Endothelial cell of umbilical vein (primary cell): Measurements from ENCODE around the gene SORCS3.

Experiments
- EZH2 ChIP-seq: IDR thresholded peaks from 2 replicates; pipeline ENCODE4 v1.6.1; 2012; ENCODE audit warnings: borderline replicate concordance, low read depth, mild to moderate bottlenecking, moderate library complexity, low read length, inconsistent platforms; ENCODE audit not compliant: severe bottlenecking
- FOS ChIP-seq: IDR thresholded peaks from 2 replicates; pipeline ENCODE4 v1.6.1; 2011; ENCODE audit warnings: mild to moderate bottlenecking, low read length, moderate library complexity, borderline replicate concordance; ENCODE audit not compliant: insufficient read depth
- GATA2 ChIP-seq: IDR thresholded peaks from 2 replicates; pipeline ENCODE4 v1.7.0; 2011; ENCODE audit warnings: low read depth, mild to moderate bottlenecking, moderate library complexity, mixed read lengths, low read length; ENCODE audit not compliant: insufficient read length, insufficient read depth
- JUN ChIP-seq: IDR thresholded peaks from 2 replicates; pipeline ENCODE4 v1.6.1; 2011; ENCODE audit warnings: borderline replicate concordance, low read depth; ENCODE audit not compliant: insufficient read length, insufficient read depth
- MAX ChIP-seq: IDR thresholded peaks from 2 replicates; pipeline ENCODE4 v1.6.1; 2011; ENCODE audit not compliant: insufficient read depth, insufficient read length
- MYC ChIP-seq: IDR thresholded peaks from one replicate; pipeline ENCODE4 v1.6.1; 2011; ENCODE audit warnings: mild to moderate bottlenecking, low read depth, low read length
- POLR2A ChIP-seq: IDR thresholded peaks from 2 replicates; pipeline ENCODE4 v1.6.1; 2012; ENCODE audit warnings: low read depth, mild to moderate bottlenecking, control low read depth, low read length
- POLR2AphosphoS5 ChIP-seq: IDR thresholded peaks from 2 replicates; pipeline ENCODE4 v1.6.1; 2012; ENCODE audit warnings: low read depth, mild to moderate bottlenecking, control low read depth, low read length, moderate library complexity; ENCODE audit not compliant: insufficient read depth
- TF ChIP-seq, protein P1 (sequence below), 2 donors: IDR thresholded peaks; 1 replicate in 1 of 2; 2 replicates in 1 of 2; pipeline ENCODE4 v1.5.1; 2011; ENCODE audit warnings: low read length in 2 of 2, mild to moderate bottlenecking in 2 of 2, moderate library complexity in 2 of 2, control low read depth in 1 of 2, inconsistent platforms in 1 of 2, low read depth in 1 of 2; ENCODE audit not compliant: insufficient read depth in 1 of 2; ENCODE audit errors: extremely low read depth in 1 of 2

- TF ChIP-seq, protein P1, sequence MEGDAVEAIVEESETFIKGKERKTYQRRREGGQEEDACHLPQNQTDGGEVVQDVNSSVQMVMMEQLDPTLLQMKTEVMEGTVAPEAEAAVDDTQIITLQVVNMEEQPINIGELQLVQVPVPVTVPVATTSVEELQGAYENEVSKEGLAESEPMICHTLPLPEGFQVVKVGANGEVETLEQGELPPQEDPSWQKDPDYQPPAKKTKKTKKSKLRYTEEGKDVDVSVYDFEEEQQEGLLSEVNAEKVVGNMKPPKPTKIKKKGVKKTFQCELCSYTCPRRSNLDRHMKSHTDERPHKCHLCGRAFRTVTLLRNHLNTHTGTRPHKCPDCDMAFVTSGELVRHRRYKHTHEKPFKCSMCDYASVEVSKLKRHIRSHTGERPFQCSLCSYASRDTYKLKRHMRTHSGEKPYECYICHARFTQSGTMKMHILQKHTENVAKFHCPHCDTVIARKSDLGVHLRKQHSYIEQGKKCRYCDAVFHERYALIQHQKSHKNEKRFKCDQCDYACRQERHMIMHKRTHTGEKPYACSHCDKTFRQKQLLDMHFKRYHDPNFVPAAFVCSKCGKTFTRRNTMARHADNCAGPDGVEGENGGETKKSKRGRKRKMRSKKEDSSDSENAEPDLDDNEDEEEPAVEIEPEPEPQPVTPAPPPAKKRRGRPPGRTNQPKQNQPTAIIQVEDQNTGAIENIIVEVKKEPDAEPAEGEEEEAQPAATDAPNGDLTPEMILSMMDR (IDR thresholded peaks at IDR 0.05; ENCODE audit: extremely low read depth in 1 of 2, insufficient read depth in 1 of 2, low read depth in 1 of 2, low read length in 2 of 2), result no peak
- TF ChIP-seq POLR2A, result no peak
- TF ChIP-seq MAX, result no peak
- TF ChIP-seq EZH2, result no peak
- TF ChIP-seq POLR2AphosphoS5, result no peak
- TF ChIP-seq MYC, result no peak
- TF ChIP-seq FOS, result no peak
- TF ChIP-seq JUN, result no peak
- no peak for TF ChIP-seq GATA2
Observed at GRCh38 chr10:105278439-105278838, 637.3 kb downstream of the SORCS3 start.
